Peyer's patch (tissue), 4 donors: ENCODE measurements around the gene PLAC1.

ENCODE experiments used
- CTCF ChIP-seq, 6 experiments: fragments of 450-650 bp in 4 of 6; fragments of 200-600 bp in 2 of 6; sonication (generic) in 1 of 6; IDR thresholded peaks; one replicate each; pipeline ENCODE4 v1.5.1; 2017 to 2019; ENCODE audit warnings: antibody characterized with exemption in 6 of 6, mild to moderate bottlenecking in 3 of 6, moderate library complexity in 1 of 6
- POLR2A ChIP-seq, 2 donors: fragments of 450-650 bp; IDR thresholded peaks; one replicate each; pipeline ENCODE4 v1.5.1; 2017; ENCODE audit warnings: antibody characterized with exemption in 2 of 2, mild to moderate bottlenecking in 2 of 2, moderate library complexity in 2 of 2

GRCh38 chrX:134529481-134529880, 128.8 kb downstream of the PLAC1 start:
- TF ChIP-seq CTCF (IDR thresholded peaks at IDR 0.05) (no peak), POLR2A (IDR thresholded peaks at IDR 0.05) (no peak)
